IMR-90 (cell line): ENCODE measurements around the gene C6orf120. TPM values are rescaled to one million over a fixed set of nuclear protein-coding genes. Genes with fewer than 3 reads are reported as not detected.

Source experiments
- ATAC-seq: fragments of 200-7000 bp; cut with Tn5 transposase; 2 replicates; pipeline ENCODE4 v1.9.1; 2020; ENCODE audit warnings: low read depth, mild to moderate bottlenecking, moderate library complexity
- BruUV-seq: library from RNA; stranded (reverse); fragments of 400-500 nt; replicated peaks from 2 replicates; lab custom pipeline; 2021; lab: Mats Ljungman, UMichigan
- CTCF ChIA-PET: fragments of 300-600 bp; formaldehyde crosslinking; extraction: SDS; loops from one replicate; lab custom pipeline; 2021; ENCODE audit warnings: antibody characterized with exemption; lab: Yijun Ruan, JAX
- POLR2A ChIA-PET: fragments of 300-600 bp; sonication (Branson Sonifier 250); formaldehyde crosslinking; loops from one replicate; lab custom pipeline; 2022; ENCODE audit warnings: antibody characterized with exemption; ENCODE audit not compliant: unreplicated experiment; lab: Charles Lee
- DNase-seq: peaks from one replicate; pipeline ENCODE4 v3.0.0; 2013
- H2AFZ ChIP-seq: replicated peaks from 2 replicates; pipeline ENCODE3; 2013; ENCODE audit warnings: low read length, mild to moderate bottlenecking; ENCODE audit not compliant: poor library complexity
- H2AK5ac ChIP-seq: 2 replicates; pipeline ENCODE4 v1.6.1; 2013; ENCODE audit warnings: low read depth, low read length, inconsistent platforms
- H2AK9ac ChIP-seq: replicated peaks from 2 replicates; pipeline ENCODE3; 2013; ENCODE audit warnings: mild to moderate bottlenecking, low read depth, low read length, moderate library complexity; ENCODE audit not compliant: poor library complexity
- H2BK120ac ChIP-seq: 2 replicates; pipeline ENCODE4 v1.6.1; 2013; ENCODE audit warnings: low read depth, low read length, inconsistent platforms
- H2BK15ac ChIP-seq: 3 replicates; pipeline ENCODE4 v1.6.1; 2013; ENCODE audit warnings: low read depth, low read length, inconsistent platforms
- H2BK20ac ChIP-seq: 2 replicates; pipeline ENCODE4 v1.6.1; 2013; ENCODE audit warnings: low read depth, mild to moderate bottlenecking, inconsistent platforms, low read length, moderate library complexity
- H2BK5ac ChIP-seq: 2 replicates; pipeline ENCODE4 v1.6.1; 2013; ENCODE audit warnings: mild to moderate bottlenecking, low read depth, low read length, inconsistent platforms; ENCODE audit not compliant: poor library complexity, severe bottlenecking
- H3K14ac ChIP-seq: replicated peaks from 2 replicates; pipeline ENCODE4 v1.6.1; 2013; ENCODE audit warnings: low read depth, low read length, inconsistent platforms
- H3K18ac ChIP-seq: 2 replicates; pipeline ENCODE4 v1.6.1; 2013; ENCODE audit warnings: low read depth, low read length, control low read depth
- H3K23ac ChIP-seq: 2 replicates; pipeline ENCODE4 v1.6.1; 2013; ENCODE audit warnings: low read depth, low read length, inconsistent platforms
- H3K27ac ChIP-seq: 2 replicates; pipeline ENCODE4 v1.5.1; 2013; ENCODE audit warnings: mild to moderate bottlenecking, control low read depth, low read length; ENCODE audit not compliant: insufficient read depth
- H3K27me3 ChIP-seq: 2 replicates; pipeline ENCODE4 v1.6.1; 2013; ENCODE audit warnings: low read length; ENCODE audit not compliant: control insufficient read depth, insufficient read depth
- H3K36me3 ChIP-seq: 2 replicates; pipeline ENCODE4 v1.6.1; 2013; ENCODE audit warnings: low read length, mixed read lengths; ENCODE audit not compliant: control insufficient read depth, insufficient read depth
- H3K4ac ChIP-seq: 2 replicates; pipeline ENCODE4 v1.6.1; 2013; ENCODE audit warnings: low read depth, low read length, inconsistent platforms
- H3K4me1 ChIP-seq: 2 replicates; pipeline ENCODE4 v1.6.1; 2013; ENCODE audit warnings: low read length, mixed read lengths; ENCODE audit not compliant: control insufficient read depth, insufficient read depth
- H3K4me2 ChIP-seq: 2 replicates; pipeline ENCODE4 v1.6.1; 2013; ENCODE audit warnings: low read depth, mild to moderate bottlenecking, control low read depth, low read length, moderate library complexity
- H3K4me3 ChIP-seq: 2 replicates; pipeline ENCODE4 v1.5.1; 2013; ENCODE audit warnings: low read depth, mild to moderate bottlenecking, control low read depth, low read length, moderate library complexity; ENCODE audit not compliant: insufficient read depth
- H3K56ac ChIP-seq: 2 replicates; pipeline ENCODE4 v1.6.1; 2013; ENCODE audit warnings: low read length, inconsistent platforms; ENCODE audit not compliant: insufficient read depth; ENCODE audit errors: extremely low read depth
- H3K79me1 ChIP-seq, 2 experiments: 2 replicates each; pipeline ENCODE4 v1.6.1; 2013; ENCODE audit warnings: low read length in 2 of 2, inconsistent platforms in 1 of 2, low read depth in 1 of 2
- H3K9ac ChIP-seq: 2 replicates; pipeline ENCODE4 v1.6.1; 2013; ENCODE audit warnings: low read depth, low read length, control low read depth
- H3K9me1 ChIP-seq: 2 replicates; pipeline ENCODE4 v1.6.1; 2013; ENCODE audit warnings: low read length, inconsistent platforms; ENCODE audit not compliant: insufficient read depth
- H3K9me3 ChIP-seq: 2 replicates; pipeline ENCODE4 v1.6.1; 2013; ENCODE audit warnings: low read length; ENCODE audit not compliant: control insufficient read depth, insufficient read depth
- H4K20me1 ChIP-seq: 2 replicates; pipeline ENCODE4 v1.6.1; 2013; ENCODE audit warnings: low read length, inconsistent platforms; ENCODE audit not compliant: insufficient read depth
- H4K5ac ChIP-seq: 2 replicates; pipeline ENCODE4 v1.6.1; 2013; ENCODE audit warnings: mild to moderate bottlenecking, low read depth, low read length, control low read depth
- H4K8ac ChIP-seq, 2 experiments: 2 replicates each; pipeline ENCODE4 v1.6.1; 2013; ENCODE audit warnings: low read depth in 2 of 2, low read length in 2 of 2, control low read depth in 1 of 2, inconsistent platforms in 1 of 2
- H4K91ac ChIP-seq: 2 replicates; pipeline ENCODE4 v1.6.1; 2013; ENCODE audit warnings: low read depth, low read length, inconsistent platforms; ENCODE audit not compliant: insufficient read depth
- BHLHE40 ChIP-seq: fragments of 150-350 bp; IDR thresholded peaks from 2 replicates; pipeline ENCODE4 v1.6.1; 2016; ENCODE audit warnings: mild to moderate bottlenecking, low read depth, low read length
- NFE2L2 ChIP-seq: fragments of 150-350 bp; IDR thresholded peaks from 2 replicates; pipeline ENCODE4 v1.6.1; 2016; ENCODE audit warnings: low read depth, mild to moderate bottlenecking, low read length
- RFX5 ChIP-seq: IDR thresholded peaks from 2 replicates; pipeline ENCODE4 v1.8.0; 2012; ENCODE audit warnings: low read depth, mild to moderate bottlenecking, low read length, moderate library complexity
- WGBS, 2 experiments: methylation state at CpG; one replicate each; pipeline versions ENCODE4 v1.1.5 to v1.1.7; 2013; ENCODE audit warnings: missing lambda C conversion rate in 2 of 2; ENCODE audit not compliant: insufficient read length in 1 of 2; ENCODE audit errors: extremely low coverage in 2 of 2; 5-methylcytosine and 5-hydroxymethylcytosine counted together
- dilution Hi-C: fragments of 300-500 bp; cut with HindIII; formaldehyde crosslinking; loops from one replicate; pipeline ENCODE4 v1.14.3; 2018; ENCODE audit warnings: low sequenced_read_pairs; ENCODE audit not compliant: unreplicated experiment
- in situ Hi-C: fragments of 300-500 bp; cut with MboI; formaldehyde crosslinking; loops from 3 replicates; pipeline ENCODE4 v1.14.3; 2019; ENCODE audit warnings: low sequenced_read_pairs, inconsistent platforms, mixed read lengths
- intact Hi-C: fragments of 100-400 bp; cut with micrococcal nuclease; formaldehyde crosslinking; loops from 2 replicates; pipeline ENCODE4 v1.10.0; 2022
- polyA plus RNA-seq, 3 experiments: library from polyadenylated mRNA; depleted of rRNA; stranded (reverse); fragments of >200 nt; gene quantifications; 2 replicates each; pipeline ENCODE4 v1.2.3, GENCODE V29; 2012; ENCODE audit warnings: low replicate concordance in 1 of 3
- total RNA-seq: library from RNA; depleted of rRNA; stranded (reverse); fragments of >200 nt; gene quantifications from 2 replicates; pipeline ENCODE4 v1.2.3, GENCODE V29; 2012

C6orf120 gene
- total and polyA plus RNA-seq, 2 of the 4 experiments (the other 2 are of a cell fraction): 21.4 to 26.7 TPM

DNA sequence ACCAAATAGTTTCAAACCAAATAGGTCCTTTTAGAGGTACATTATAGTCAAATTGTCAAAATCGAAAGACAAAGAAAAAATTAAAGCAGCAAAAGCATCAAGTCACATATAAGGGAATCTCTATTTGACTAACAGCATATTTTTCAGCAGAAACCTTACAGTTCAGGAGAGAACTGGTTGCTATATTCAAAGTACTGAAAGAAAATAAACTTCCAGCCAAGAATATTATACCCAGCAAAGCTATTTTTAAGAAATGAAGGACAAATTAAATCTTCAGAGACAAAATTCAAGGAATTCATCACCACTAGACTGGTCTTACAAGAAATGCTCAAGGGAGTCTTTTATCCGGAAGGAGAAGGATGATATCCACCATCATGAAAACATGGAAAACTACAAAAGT lies 16.1 kb upstream of the C6orf120 start:
- Histone ChIP-seq H3K27ac (no peak overlapping the region), H4K20me1 (peaks cover 3% of the 10 kb centered on the region; the same call in 1 of the 2 replicates), H3K9me1 (peaks cover 7% of the 10 kb centered on the region), H3K18ac (no peak overlapping the region), H3K36me3 (peaks cover 16% of the 10 kb centered on the region), H3K9me3 (peaks cover 5% of the 10 kb centered on the region), H2BK5ac (no peak overlapping the region), H2BK20ac (no peak overlapping the region), H3K27me3 (no peaks in the 10 kb centered on the region), H3K4ac (no peak overlapping the region), H3K23ac (no peak overlapping the region), H4K8ac (no peak overlapping the region), H3K4me3 (no peak overlapping the region), H2AK5ac (no peak overlapping the region), H2BK120ac (no peak overlapping the region), H2AFZ (no peak overlapping the region), H3K56ac (no peak overlapping the region), H3K4me2 (no peak overlapping the region), H2BK15ac (no peak overlapping the region), H4K91ac (no peak overlapping the region), H3K14ac (no peak overlapping the region), H3K79me1 (peaks cover 22 to 28% of the 10 kb centered on the region in 2 experiments), H3K4me1 (peaks cover 4% of the 10 kb centered on the region), H3K9ac (no peak overlapping the region), H2AK9ac (no peak overlapping the region), H4K5ac (no peak overlapping the region)
- BruUV-seq: no TSS peak
- no CpG with 5 or more reads among the region's 2 CpGs for WGBS, 2 experiments
- ATAC-seq (no peak), DNase-seq (no peak)
- dilution Hi-C loops (no loop called here), in situ Hi-C loops (no loop called here), intact Hi-C loops (no loop called here)
- TF ChIP-seq NFE2L2: no peak
- no peak for TF ChIP-seq RFX5
- no peak for TF ChIP-seq BHLHE40
- POLR2A ChIA-PET: interaction anchor here (0.6 kb wide), 1 partner anchor 258 kb away, joined by 4 read pairs; no protein-coding TSS in a partner anchor
- CTCF ChIA-PET: no interaction called here
